ENCODE measurements around the gene DRC1.

The DRC1 gene

GRCh38 chr2:26442301-26442700 lies 40.6 kb downstream of the DRC1 start:
- H3K4me3 ChIP-seq (ENCODE audit: low read length): no peak overlapping the region
- no peak for DNase-seq (ENCODE audit: low read depth)
- TF ChIP-seq, protein P1, sequence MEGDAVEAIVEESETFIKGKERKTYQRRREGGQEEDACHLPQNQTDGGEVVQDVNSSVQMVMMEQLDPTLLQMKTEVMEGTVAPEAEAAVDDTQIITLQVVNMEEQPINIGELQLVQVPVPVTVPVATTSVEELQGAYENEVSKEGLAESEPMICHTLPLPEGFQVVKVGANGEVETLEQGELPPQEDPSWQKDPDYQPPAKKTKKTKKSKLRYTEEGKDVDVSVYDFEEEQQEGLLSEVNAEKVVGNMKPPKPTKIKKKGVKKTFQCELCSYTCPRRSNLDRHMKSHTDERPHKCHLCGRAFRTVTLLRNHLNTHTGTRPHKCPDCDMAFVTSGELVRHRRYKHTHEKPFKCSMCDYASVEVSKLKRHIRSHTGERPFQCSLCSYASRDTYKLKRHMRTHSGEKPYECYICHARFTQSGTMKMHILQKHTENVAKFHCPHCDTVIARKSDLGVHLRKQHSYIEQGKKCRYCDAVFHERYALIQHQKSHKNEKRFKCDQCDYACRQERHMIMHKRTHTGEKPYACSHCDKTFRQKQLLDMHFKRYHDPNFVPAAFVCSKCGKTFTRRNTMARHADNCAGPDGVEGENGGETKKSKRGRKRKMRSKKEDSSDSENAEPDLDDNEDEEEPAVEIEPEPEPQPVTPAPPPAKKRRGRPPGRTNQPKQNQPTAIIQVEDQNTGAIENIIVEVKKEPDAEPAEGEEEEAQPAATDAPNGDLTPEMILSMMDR (conservative IDR thresholded peaks at IDR 0.05; ENCODE audit: low read depth, low read length): no peak

DNA sequence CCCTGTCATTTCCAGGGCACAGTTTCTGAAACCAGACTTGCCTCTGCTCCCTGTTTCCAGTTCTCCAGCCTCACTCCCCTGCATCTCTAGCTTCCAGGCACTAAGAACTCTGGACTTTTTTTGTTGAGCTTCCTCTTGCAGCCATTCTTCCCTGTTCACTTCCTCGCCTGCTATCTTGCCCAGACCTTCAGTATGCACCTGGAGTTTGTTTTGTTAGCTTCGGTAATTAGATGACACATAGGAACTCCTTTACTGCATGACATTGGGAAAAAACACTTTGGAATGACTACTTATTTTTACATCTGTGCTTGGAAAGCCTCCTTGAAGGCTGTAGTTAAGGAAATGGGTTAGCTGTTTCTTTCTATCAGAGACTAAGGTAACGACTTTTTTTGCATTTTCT lies 41.0 kb downstream of the DRC1 start:
- TF ChIP-seq, protein P1 (conservative IDR thresholded peaks at IDR 0.05; ENCODE audit: low read depth, low read length): no peak
- no peak overlapping the region for H3K4me3 ChIP-seq (ENCODE audit: low read length)
- no peak for DNase-seq (ENCODE audit: low read depth)

- H3K4me3 ChIP-seq (ENCODE audit: low read length): no peak overlapping the region
- TF ChIP-seq, protein P1 (conservative IDR thresholded peaks at IDR 0.05; ENCODE audit: low read depth, low read length): no peak
- no peak for DNase-seq (ENCODE audit: low read depth)
Measured at GRCh38 chr2:26444236-26444635, 42.5 kb downstream of the DRC1 start.

DNA sequence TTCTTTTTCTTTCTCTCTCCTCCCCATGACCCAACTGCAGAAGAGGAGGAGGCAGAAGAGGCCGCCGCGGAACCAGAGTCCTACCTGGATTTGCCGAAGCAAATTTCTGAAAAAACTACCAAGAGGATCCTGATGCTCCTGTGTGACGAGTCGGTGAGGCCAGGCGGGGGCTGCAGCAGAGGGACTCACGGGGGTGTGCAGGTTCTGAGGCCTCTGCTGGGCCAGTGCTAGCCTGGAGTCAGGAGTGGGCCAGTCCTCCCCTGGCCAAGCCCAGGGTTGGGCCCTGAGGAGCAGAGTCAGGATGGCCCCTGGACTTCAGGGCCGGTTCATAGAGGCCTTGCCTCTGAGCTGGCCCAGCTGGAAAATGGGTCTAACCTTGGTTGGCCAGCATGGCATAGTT lies 46.9 kb downstream of the DRC1 start:
- TF ChIP-seq, protein P1 (conservative IDR thresholded peaks at IDR 0.05; ENCODE audit: low read depth, low read length): no peak
- H3K4me3 ChIP-seq (ENCODE audit: low read length): no peak overlapping the region
- no peak for DNase-seq (ENCODE audit: low read depth)

- no peak overlapping the region for H3K4me3 ChIP-seq (ENCODE audit: low read length)
- DNase-seq (ENCODE audit: low read depth): no peak
- TF ChIP-seq, protein P1 (conservative IDR thresholded peaks at IDR 0.05; ENCODE audit: low read depth, low read length): no peak
Measured at GRCh38 chr2:26449278-26450030, 47.7 kb downstream of the DRC1 start.

GRCh38 chr2:26450031-26450635 lies 48.4 kb downstream of the DRC1 start:
- TF ChIP-seq, protein P1 (conservative IDR thresholded peaks at IDR 0.05; ENCODE audit: low read depth, low read length): no peak
- H3K4me3 ChIP-seq (ENCODE audit: low read length): no peak overlapping the region
- DNase-seq (ENCODE audit: low read depth): no peak

DNA sequence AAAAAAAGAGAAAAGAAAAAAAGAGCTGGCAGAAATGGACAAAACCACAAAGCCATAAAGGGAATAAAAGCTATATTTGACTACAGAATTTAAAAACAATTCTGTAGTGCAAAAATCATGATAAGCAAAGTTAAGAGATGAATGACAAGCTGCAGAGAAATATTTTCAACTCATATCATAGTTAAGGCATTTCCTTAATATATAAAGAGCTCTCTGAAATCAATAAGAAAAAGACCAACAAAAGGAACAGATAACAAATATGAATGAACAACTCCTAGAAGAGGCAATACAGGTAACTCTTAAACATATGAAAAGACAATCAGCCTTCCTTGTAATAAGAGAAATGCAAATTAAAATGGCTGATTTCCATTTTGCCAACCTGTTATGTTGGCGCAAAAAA lies 50.0 kb downstream of the DRC1 start:
- H3K4me3 ChIP-seq (ENCODE audit: low read length): no peak overlapping the region
- no peak for DNase-seq (ENCODE audit: low read depth)
- TF ChIP-seq, protein P1 (conservative IDR thresholded peaks at IDR 0.05; ENCODE audit: low read depth, low read length): no peak

Data from retinal pigment epithelial cell (primary cell).